Measurements from ENCODE around the gene ARHGAP6.

DNA sequence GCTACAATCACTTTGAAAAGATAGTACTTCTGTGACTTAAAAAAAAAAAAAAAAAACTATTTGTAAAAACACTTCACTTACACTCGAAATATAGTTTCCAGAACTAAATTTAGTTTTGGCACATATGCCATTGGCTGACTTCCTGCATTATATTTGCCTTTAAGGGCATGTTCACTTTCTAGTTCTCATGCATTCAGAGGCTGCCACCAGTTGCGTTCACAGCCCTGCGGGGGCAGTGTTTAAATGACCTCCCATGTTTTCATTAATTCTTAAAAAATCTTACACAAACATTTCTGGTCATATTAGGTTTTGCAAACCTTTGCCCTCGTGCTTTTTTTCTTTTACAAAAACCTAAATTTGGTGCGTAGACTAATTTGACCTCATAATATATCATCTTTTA lies 12.4 kb upstream of the ARHGAP6 start:
- TF ChIP-seq, protein P1, sequence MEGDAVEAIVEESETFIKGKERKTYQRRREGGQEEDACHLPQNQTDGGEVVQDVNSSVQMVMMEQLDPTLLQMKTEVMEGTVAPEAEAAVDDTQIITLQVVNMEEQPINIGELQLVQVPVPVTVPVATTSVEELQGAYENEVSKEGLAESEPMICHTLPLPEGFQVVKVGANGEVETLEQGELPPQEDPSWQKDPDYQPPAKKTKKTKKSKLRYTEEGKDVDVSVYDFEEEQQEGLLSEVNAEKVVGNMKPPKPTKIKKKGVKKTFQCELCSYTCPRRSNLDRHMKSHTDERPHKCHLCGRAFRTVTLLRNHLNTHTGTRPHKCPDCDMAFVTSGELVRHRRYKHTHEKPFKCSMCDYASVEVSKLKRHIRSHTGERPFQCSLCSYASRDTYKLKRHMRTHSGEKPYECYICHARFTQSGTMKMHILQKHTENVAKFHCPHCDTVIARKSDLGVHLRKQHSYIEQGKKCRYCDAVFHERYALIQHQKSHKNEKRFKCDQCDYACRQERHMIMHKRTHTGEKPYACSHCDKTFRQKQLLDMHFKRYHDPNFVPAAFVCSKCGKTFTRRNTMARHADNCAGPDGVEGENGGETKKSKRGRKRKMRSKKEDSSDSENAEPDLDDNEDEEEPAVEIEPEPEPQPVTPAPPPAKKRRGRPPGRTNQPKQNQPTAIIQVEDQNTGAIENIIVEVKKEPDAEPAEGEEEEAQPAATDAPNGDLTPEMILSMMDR (IDR thresholded peaks at IDR 0.05), result no peak
- no peak for TF ChIP-seq POLR2A (IDR thresholded peaks at IDR 0.05)

All from upper lobe of left lung (tissue), 4 donors.